Liver (tissue), 9 donors: Measurements from ENCODE around the gene POLDIP2. TPM values are rescaled to one million over a fixed set of nuclear protein-coding genes. Genes with fewer than 3 reads are reported as not detected.

Experiments
- DNase-seq: peaks from one replicate; pipeline ENCODE4 v3.0.0-alpha.2; 2017; ENCODE audit warnings: low spot score
- H3K27ac ChIP-seq, 2 donors: one replicate each; pipeline ENCODE4 v1.7.0; 2013; ENCODE audit warnings: inconsistent platforms in 2 of 2, low read length in 2 of 2, control low read depth in 1 of 2, low read depth in 1 of 2, mild to moderate bottlenecking in 1 of 2
- H3K27me3 ChIP-seq, 4 donors: one replicate each; pipeline versions ENCODE4 v1.6.1 to v1.7.0; 2013; ENCODE audit warnings: low read length in 3 of 4, inconsistent platforms in 1 of 4, mild to moderate bottlenecking in 1 of 4, moderate library complexity in 1 of 4; ENCODE audit not compliant: control insufficient read depth in 4 of 4, insufficient read depth in 4 of 4
- H3K36me3 ChIP-seq, 4 donors: one replicate each; pipeline versions ENCODE4 v1.6.1 to v1.7.0; 2013; ENCODE audit warnings: low read length in 3 of 4, mild to moderate bottlenecking in 3 of 4, low read depth in 1 of 4, moderate library complexity in 1 of 4; ENCODE audit not compliant: control insufficient read depth in 4 of 4, insufficient read depth in 3 of 4
- H3K4me1 ChIP-seq, 4 donors: one replicate each; pipeline versions ENCODE4 v1.6.1 to v1.7.0; 2013; ENCODE audit warnings: low read length in 3 of 4, mild to moderate bottlenecking in 3 of 4, moderate library complexity in 1 of 4; ENCODE audit not compliant: control insufficient read depth in 4 of 4, insufficient read depth in 4 of 4
- H3K4me3 ChIP-seq, 3 donors: one replicate each; pipeline versions ENCODE4 v1.6.1 to v1.7.0; 2013; ENCODE audit warnings: low read length in 3 of 3, control low read depth in 1 of 3, low read depth in 1 of 3, mild to moderate bottlenecking in 1 of 3
- H3K9ac ChIP-seq, 2 donors: one replicate each; pipeline ENCODE4 v1.7.0; 2013; ENCODE audit warnings: low read length in 2 of 2, mild to moderate bottlenecking in 2 of 2, moderate library complexity in 2 of 2, control low read depth in 1 of 2, low read depth in 1 of 2
- H3K9me3 ChIP-seq, 4 donors: one replicate each; pipeline versions ENCODE4 v1.6.1 to v1.7.0; 2013; ENCODE audit warnings: low read length in 3 of 4; ENCODE audit not compliant: control insufficient read depth in 4 of 4
- EGR1 ChIP-seq, 2 donors: IDR thresholded peaks; 2 replicates each; pipeline ENCODE4 v1.6.1; 2016 to 2018; ENCODE audit warnings: antibody characterized with exemption in 2 of 2, low read depth in 2 of 2
- FOXA1 ChIP-seq: IDR thresholded peaks from 2 replicates; pipeline ENCODE4 v1.6.1; 2016; ENCODE audit warnings: antibody characterized with exemption
- FOXA2 ChIP-seq: IDR thresholded peaks from 2 replicates; pipeline ENCODE4 v1.6.1; 2016; ENCODE audit warnings: antibody characterized with exemption
- GABPA ChIP-seq, 2 donors: IDR thresholded peaks in 1 of 2; conservative IDR thresholded peaks in 1 of 2; 2 replicates each; pipeline ENCODE4 v1.6.1; 2016; ENCODE audit warnings: antibody characterized with exemption in 2 of 2, mild to moderate bottlenecking in 1 of 2, moderate library complexity in 1 of 2
- HNF4A ChIP-seq, 2 donors: conservative IDR thresholded peaks; 2 replicates each; pipeline ENCODE4 v1.6.1; 2016; ENCODE audit warnings: antibody characterized with exemption in 2 of 2, mild to moderate bottlenecking in 2 of 2
- HNF4G ChIP-seq: IDR thresholded peaks from 2 replicates; pipeline ENCODE4 v1.6.1; 2016; ENCODE audit warnings: antibody characterized with exemption
- JUND ChIP-seq, 2 donors: IDR thresholded peaks; 2 replicates each; pipeline ENCODE4 v1.6.1; 2016; ENCODE audit warnings: antibody characterized with exemption in 2 of 2
- NR2F2 ChIP-seq: IDR thresholded peaks from 2 replicates; pipeline ENCODE4 v1.6.1; 2016; ENCODE audit warnings: antibody characterized with exemption
- RAD21 ChIP-seq, 2 donors: IDR thresholded peaks; 2 replicates each; pipeline ENCODE4 v1.6.1; 2016; ENCODE audit warnings: antibody characterized with exemption in 2 of 2, mild to moderate bottlenecking in 2 of 2
- RXRA ChIP-seq, 2 donors: IDR thresholded peaks; 2 replicates each; pipeline ENCODE4 v1.6.1; 2017 to 2018; ENCODE audit warnings: antibody characterized with exemption in 2 of 2, mild to moderate bottlenecking in 1 of 2
- YY1 ChIP-seq: IDR thresholded peaks from 2 replicates; pipeline ENCODE4 v1.6.1; 2016; ENCODE audit warnings: antibody characterized with exemption, mild to moderate bottlenecking
- WGBS: extraction: QIAGEN DNeasy Blood & Tissue Kit; methylation state at CpG from one replicate; pipeline ENCODE4 v1.1.7; 2013; 5-methylcytosine and 5-hydroxymethylcytosine counted together
- polyA plus RNA-seq, 2 donors: library from polyadenylated mRNA; stranded (reverse) in 1 of 2; unstranded in 1 of 2; fragments of 200-250 nt in 1 of 2; fragments of >200 nt in 1 of 2; fragmentation: Nextera tagmentation in 1 of 2; extraction: Ambion mirVana in 1 of 2; gene quantifications; one replicate each; pipeline versions ENCODE4 v1.2.1 to v1.2.3, GENCODE V29; 2013 to 2015
- total RNA-seq, 2 donors: library from RNA; depleted of rRNA; stranded (reverse); fragments of >200 nt; gene quantifications; one replicate each; pipeline ENCODE4 v1.2.3, GENCODE V29; 2014
- TF ChIP-seq, protein P1 (sequence below): IDR thresholded peaks from 2 replicates; pipeline ENCODE4 v1.6.1; 2016; ENCODE audit warnings: antibody characterized with exemption
- TF ChIP-seq, protein P2 (sequence below): fragments of 150-350 bp; IDR thresholded peaks from 2 replicates; pipeline ENCODE4 v1.5.1; 2017; ENCODE audit warnings: improper control_type of control experiment, low read depth, low read length; ENCODE audit not compliant: missing input control
- TF ChIP-seq, protein P3 (sequence below): IDR thresholded peaks from 2 replicates; pipeline ENCODE4 v1.6.1; 2016; ENCODE audit warnings: antibody characterized with exemption
- donor health status: healthy.
- donor health status: healthy.
- donor health status: healthy.
- donor health status: healthy.
- donor health status: healthy.

Gene POLDIP2
- total and polyA plus RNA-seq, 4 donors, result 65.5 to 150 (median 104) TPM

DNA sequence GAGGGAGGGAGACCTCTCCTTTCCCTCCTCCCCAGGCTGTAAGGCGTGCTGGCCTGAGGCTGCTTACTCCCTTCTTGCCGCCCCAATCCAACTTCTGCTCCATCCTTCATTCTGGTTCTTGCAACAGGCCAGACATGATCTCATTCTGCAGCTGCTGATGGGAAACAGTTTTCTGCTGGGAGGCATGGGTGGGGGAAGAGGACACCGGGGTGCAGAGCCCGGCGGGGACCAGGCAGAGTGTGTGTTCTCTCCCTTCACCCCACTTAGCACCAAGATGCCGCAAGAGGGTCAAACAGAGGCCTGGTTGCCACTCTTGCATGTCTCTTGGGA lies 15.6 kb upstream of the POLDIP2 start:
- Histone ChIP-seq H3K27me3 (no peaks in the 10 kb centered on the region), H3K36me3 (peaks cover 0 to 5% (median 2%) of the 10 kb centered on the region in 4 donors), H3K9me3 (no peaks in the 10 kb centered on the region), H3K4me3 (no peak overlapping the region), H3K27ac (no peak overlapping the region), H3K4me1 (peaks cover 4 to 32% (median 14%) of the 10 kb centered on the region in 4 donors), H3K9ac (no peak overlapping the region)
- no peak for TF ChIP-seq RXRA (IDR thresholded peaks at IDR 0.05)
- no peak for TF ChIP-seq EGR1 (IDR thresholded peaks at IDR 0.05; ENCODE audit: low read depth in 2 of 2)
- TF ChIP-seq HNF4G, result no peak
- TF ChIP-seq JUND (IDR thresholded peaks at IDR 0.05), result no peak
- TF ChIP-seq HNF4A (conservative IDR thresholded peaks at IDR 0.05), result no peak
- no peak for TF ChIP-seq RAD21 (IDR thresholded peaks at IDR 0.05)
- TF ChIP-seq, protein P1, sequence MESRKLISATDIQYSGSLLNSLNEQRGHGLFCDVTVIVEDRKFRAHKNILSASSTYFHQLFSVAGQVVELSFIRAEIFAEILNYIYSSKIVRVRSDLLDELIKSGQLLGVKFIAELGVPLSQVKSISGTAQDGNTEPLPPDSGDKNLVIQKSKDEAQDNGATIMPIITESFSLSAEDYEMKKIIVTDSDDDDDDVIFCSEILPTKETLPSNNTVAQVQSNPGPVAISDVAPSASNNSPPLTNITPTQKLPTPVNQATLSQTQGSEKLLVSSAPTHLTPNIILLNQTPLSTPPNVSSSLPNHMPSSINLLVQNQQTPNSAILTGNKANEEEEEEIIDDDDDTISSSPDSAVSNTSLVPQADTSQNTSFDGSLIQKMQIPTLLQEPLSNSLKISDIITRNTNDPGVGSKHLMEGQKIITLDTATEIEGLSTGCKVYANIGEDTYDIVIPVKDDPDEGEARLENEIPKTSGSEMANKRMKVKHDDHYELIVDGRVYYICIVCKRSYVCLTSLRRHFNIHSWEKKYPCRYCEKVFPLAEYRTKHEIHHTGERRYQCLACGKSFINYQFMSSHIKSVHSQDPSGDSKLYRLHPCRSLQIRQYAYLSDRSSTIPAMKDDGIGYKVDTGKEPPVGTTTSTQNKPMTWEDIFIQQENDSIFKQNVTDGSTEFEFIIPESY, result no peak
- 93% methylated on average over 6 of the region's 6 CpGs for WGBS
- no peak for DNase-seq

DNA sequence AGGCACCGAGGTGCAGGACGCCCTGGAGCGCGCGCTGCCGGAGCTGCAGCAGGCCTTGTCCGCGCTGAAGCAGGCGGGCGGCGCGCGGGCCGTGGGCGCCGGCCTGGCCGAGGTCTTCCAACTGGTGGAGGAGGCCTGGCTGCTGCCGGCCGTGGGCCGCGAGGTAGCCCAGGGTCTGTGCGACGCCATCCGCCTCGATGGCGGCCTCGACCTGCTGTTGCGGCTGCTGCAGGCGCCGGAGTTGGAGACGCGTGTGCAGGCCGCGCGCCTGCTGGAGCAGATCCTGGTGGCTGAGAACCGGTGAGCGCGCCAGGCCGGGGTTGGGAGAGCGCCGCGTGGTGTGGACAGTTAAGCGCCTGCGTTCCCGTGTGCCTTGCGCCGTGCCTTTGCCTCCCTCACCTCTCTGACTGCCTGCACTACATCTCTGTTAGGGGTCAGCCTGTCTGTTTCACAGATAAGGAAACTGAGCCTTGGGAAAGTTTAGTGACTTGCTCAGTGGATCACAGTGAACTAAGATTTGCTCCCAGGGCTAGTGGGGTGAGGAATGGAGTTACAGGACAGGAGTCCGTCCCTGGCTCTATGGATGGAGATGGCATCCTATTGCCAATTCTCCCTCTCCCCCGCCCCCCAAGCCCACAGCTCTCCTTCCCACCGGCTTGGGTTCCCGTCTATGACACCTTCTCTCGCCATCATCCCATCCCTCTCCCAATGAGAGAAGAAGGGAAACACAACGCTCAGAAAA lies 15.0 kb upstream of the POLDIP2 start:
- 47% methylated on average over 53 of the region's 53 CpGs for whole genome bisulfite sequencing
- no peaks in the 10 kb centered on the region for H3K9me3 ChIP-seq
- no peaks in the 10 kb centered on the region for H3K27me3 ChIP-seq
- no peak overlapping the region for H3K27ac ChIP-seq
- peaks cover 4 to 37% (median 19%) of the 10 kb centered on the region in 4 donors for H3K4me1 ChIP-seq
- H3K9ac ChIP-seq, result no peak overlapping the region
- H3K36me3 ChIP-seq, result peaks cover under 1 to 9% (median 5%) of the 10 kb centered on the region in 4 donors
- no peak for TF ChIP-seq JUND (IDR thresholded peaks at IDR 0.05)
- TF ChIP-seq, protein P2, sequence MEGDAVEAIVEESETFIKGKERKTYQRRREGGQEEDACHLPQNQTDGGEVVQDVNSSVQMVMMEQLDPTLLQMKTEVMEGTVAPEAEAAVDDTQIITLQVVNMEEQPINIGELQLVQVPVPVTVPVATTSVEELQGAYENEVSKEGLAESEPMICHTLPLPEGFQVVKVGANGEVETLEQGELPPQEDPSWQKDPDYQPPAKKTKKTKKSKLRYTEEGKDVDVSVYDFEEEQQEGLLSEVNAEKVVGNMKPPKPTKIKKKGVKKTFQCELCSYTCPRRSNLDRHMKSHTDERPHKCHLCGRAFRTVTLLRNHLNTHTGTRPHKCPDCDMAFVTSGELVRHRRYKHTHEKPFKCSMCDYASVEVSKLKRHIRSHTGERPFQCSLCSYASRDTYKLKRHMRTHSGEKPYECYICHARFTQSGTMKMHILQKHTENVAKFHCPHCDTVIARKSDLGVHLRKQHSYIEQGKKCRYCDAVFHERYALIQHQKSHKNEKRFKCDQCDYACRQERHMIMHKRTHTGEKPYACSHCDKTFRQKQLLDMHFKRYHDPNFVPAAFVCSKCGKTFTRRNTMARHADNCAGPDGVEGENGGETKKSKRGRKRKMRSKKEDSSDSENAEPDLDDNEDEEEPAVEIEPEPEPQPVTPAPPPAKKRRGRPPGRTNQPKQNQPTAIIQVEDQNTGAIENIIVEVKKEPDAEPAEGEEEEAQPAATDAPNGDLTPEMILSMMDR, result no peak
- TF ChIP-seq, protein P3, sequence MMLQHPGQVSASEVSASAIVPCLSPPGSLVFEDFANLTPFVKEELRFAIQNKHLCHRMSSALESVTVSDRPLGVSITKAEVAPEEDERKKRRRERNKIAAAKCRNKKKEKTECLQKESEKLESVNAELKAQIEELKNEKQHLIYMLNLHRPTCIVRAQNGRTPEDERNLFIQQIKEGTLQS, result no peak
- no peak for TF ChIP-seq FOXA1
- no peak for TF ChIP-seq RAD21 (IDR thresholded peaks at IDR 0.05)
- TF ChIP-seq HNF4G, result no peak
- TF ChIP-seq GABPA (IDR thresholded peaks at IDR 0.05 in 1 of 2, conservative IDR thresholded peaks at IDR 0.05 in 1 of 2), result no peak
- TF ChIP-seq FOXA2, result no peak
- no peak for TF ChIP-seq YY1
- TF ChIP-seq, protein P1, result no peak
- TF ChIP-seq HNF4A (conservative IDR thresholded peaks at IDR 0.05), result no peak
- TF ChIP-seq NR2F2, result no peak
- DNase-seq, result no peak
- peak overlapping the region in 1 of 3 donors; percentile 35 for H3K4me3 ChIP-seq
